ENCODE measurements around the gene IL12A. TPM values are rescaled to one million over a fixed set of nuclear protein-coding genes. Genes with fewer than 3 reads are reported as not detected.

The IL12A gene
- total and polyA plus RNA-seq, 2 experiments from 2014 or later: 1.6 to 2.8 TPM

GRCh38 chr3:159947220-159947619 is 41.4 kb upstream of the IL12A start:
- no peak overlapping the region for H2AFZ ChIP-seq
- H3K9ac ChIP-seq: no peak overlapping the region
- in situ Hi-C loops (cut with MboI): no loop called here
- peaks cover 31% of the 10 kb centered on the region for H3K4me1 ChIP-seq (ENCODE audit: insufficient read depth)
- H3K36me3 ChIP-seq (ENCODE audit: low read depth): no peaks in the 10 kb centered on the region
- H3K9me2 ChIP-seq (ENCODE audit: insufficient read depth): no peaks in the 10 kb centered on the region; the same call in 1 of the 2 replicates
- H3K79me2 ChIP-seq (ENCODE audit: insufficient read depth): no peaks in the 10 kb centered on the region
- H3K9me3 ChIP-seq (ENCODE audit: low read depth): no peaks in the 10 kb centered on the region
- peaks cover 38% of the 10 kb centered on the region for H3F3A ChIP-seq (ENCODE audit: insufficient read depth)
- no peaks in the 10 kb centered on the region for H3K27me3 ChIP-seq (replicated peaks; ENCODE audit: insufficient read depth)
- no peaks in the 10 kb centered on the region for H4K20me1 ChIP-seq (ENCODE audit: insufficient read depth)
- H3K27ac ChIP-seq: peak overlapping the region; percentile 42
- TF ChIP-seq EZH2 (IDR thresholded peaks at IDR 0.05; ENCODE audit: insufficient read depth, poor library complexity, severe bottlenecking) (no peak), EZH2phosphoT487 (IDR thresholded peaks at IDR 0.05; ENCODE audit: insufficient read depth, low read depth) (no peak)
- peak overlapping the region; percentile 11 for H3K4me2 ChIP-seq (ENCODE audit: unreplicated experiment)
- DNase-seq: peak; percentile 85
- H3K4me3 ChIP-seq: no peak overlapping the region

GRCh38 chr3:159948429-159949144 is 40.0 kb upstream of the IL12A start:
- no peak overlapping the region for H2AFZ ChIP-seq
- DNase-seq: peak; percentile 60

GRCh38 chr3:159950156-159950898 is 38.3 kb upstream of the IL12A start:
- WGBS, 2 experiments (ENCODE audit: low coverage in 1 of 2, low lambda C conversion rate in 2 of 2, missing lambda C conversion rate in 2 of 2): 98 to 99% methylated on average over 3 of the region's 3 CpGs
- Histone ChIP-seq H3K27ac (no peak overlapping the region), H3K79me2 (ENCODE audit: insufficient read depth) (no peaks in the 10 kb centered on the region), H3K4me2 (ENCODE audit: unreplicated experiment) (no peak overlapping the region), H3F3A (ENCODE audit: insufficient read depth) (peaks cover 37% of the 10 kb centered on the region), H2AFZ (no peak overlapping the region), H3K9ac (no peak overlapping the region), H3K9me2 (ENCODE audit: insufficient read depth) (no peaks in the 10 kb centered on the region; the same call in 1 of the 2 replicates), H3K27me3 (replicated peaks; ENCODE audit: insufficient read depth) (no peaks in the 10 kb centered on the region), H3K9me3 (ENCODE audit: low read depth) (no peaks in the 10 kb centered on the region), H4K20me1 (ENCODE audit: insufficient read depth) (no peaks in the 10 kb centered on the region), H3K4me1 (ENCODE audit: insufficient read depth) (peaks cover 31% of the 10 kb centered on the region), H3K36me3 (ENCODE audit: low read depth) (no peaks in the 10 kb centered on the region), H3K4me3 (no peak overlapping the region)
- DNase-seq: no peak
- in situ Hi-C loops (cut with MboI): no loop called here
- no peak for TF ChIP-seq EZH2phosphoT487 (IDR thresholded peaks at IDR 0.05; ENCODE audit: insufficient read depth, low read depth)
- TF ChIP-seq EZH2 (IDR thresholded peaks at IDR 0.05; ENCODE audit: insufficient read depth, poor library complexity, severe bottlenecking): no peak

More at GRCh38 chr3:159948429-159949144, 40.0 kb upstream of the IL12A start:
- Histone ChIP-seq H3K9me3 (ENCODE audit: low read depth) (no peaks in the 10 kb centered on the region), H3K27me3 (replicated peaks; ENCODE audit: insufficient read depth) (no peaks in the 10 kb centered on the region), H3K36me3 (ENCODE audit: low read depth) (no peaks in the 10 kb centered on the region), H3K79me2 (ENCODE audit: insufficient read depth) (no peaks in the 10 kb centered on the region), H4K20me1 (ENCODE audit: insufficient read depth) (no peaks in the 10 kb centered on the region), H3K9ac (no peak overlapping the region), H3K9me2 (ENCODE audit: insufficient read depth) (no peaks in the 10 kb centered on the region; the same call in 1 of the 2 replicates), H3K27ac (no peak overlapping the region), H3K4me2 (ENCODE audit: unreplicated experiment) (peak overlapping the region; percentile 11), H3K4me3 (no peak overlapping the region), H3F3A (ENCODE audit: insufficient read depth) (peaks cover 38% of the 10 kb centered on the region), H3K4me1 (ENCODE audit: insufficient read depth) (peaks cover 31% of the 10 kb centered on the region)
- in situ Hi-C loops (cut with MboI): no loop called here
- 41 to 51% methylated on average over 5 of the region's 5 CpGs for WGBS, 2 experiments (ENCODE audit: low coverage in 1 of 2, low lambda C conversion rate in 2 of 2, missing lambda C conversion rate in 2 of 2)
- TF ChIP-seq EZH2phosphoT487 (IDR thresholded peaks at IDR 0.05; ENCODE audit: insufficient read depth, low read depth) (no peak), EZH2 (IDR thresholded peaks at IDR 0.05; ENCODE audit: insufficient read depth, poor library complexity, severe bottlenecking) (no peak)

- H3K9ac ChIP-seq: no peak overlapping the region
- H3K9me3 ChIP-seq (ENCODE audit: low read depth): no peaks in the 10 kb centered on the region
- H2AFZ ChIP-seq: no peak overlapping the region
- in situ Hi-C loops (cut with MboI): no loop called here
- H3K27me3 ChIP-seq (replicated peaks; ENCODE audit: insufficient read depth): no peaks in the 10 kb centered on the region
- H3K79me2 ChIP-seq (ENCODE audit: insufficient read depth): no peaks in the 10 kb centered on the region
- H3K4me3 ChIP-seq: no peak overlapping the region
- H3K36me3 ChIP-seq (ENCODE audit: low read depth): no peaks in the 10 kb centered on the region
- H3K9me2 ChIP-seq (ENCODE audit: insufficient read depth): no peaks in the 10 kb centered on the region
- peaks cover 25% of the 10 kb centered on the region for H3F3A ChIP-seq (ENCODE audit: insufficient read depth)
- peaks cover 27% of the 10 kb centered on the region for H3K4me1 ChIP-seq (ENCODE audit: insufficient read depth)
- H4K20me1 ChIP-seq (ENCODE audit: insufficient read depth): no peaks in the 10 kb centered on the region
- 55 to 66% methylated on average over 2 of the region's 2 CpGs for WGBS, 2 experiments (ENCODE audit: low coverage in 1 of 2, low lambda C conversion rate in 2 of 2, missing lambda C conversion rate in 2 of 2)
- H3K27ac ChIP-seq: no peak overlapping the region
- no peak for DNase-seq
- no peak overlapping the region for H3K4me2 ChIP-seq (ENCODE audit: unreplicated experiment)
- TF ChIP-seq EZH2phosphoT487 (IDR thresholded peaks at IDR 0.05; ENCODE audit: insufficient read depth, low read depth): no peak
- no peak for TF ChIP-seq EZH2 (IDR thresholded peaks at IDR 0.05; ENCODE audit: insufficient read depth, poor library complexity, severe bottlenecking)
Observed at GRCh38 chr3:159951540-159951939, 37.1 kb upstream of the IL12A start.

Measured in GM23248 (cell line).